Neural progenitor cell (in vitro differentiated cells): ENCODE results near the gene PTPRG. TPM values are rescaled to one million over a fixed set of nuclear protein-coding genes. Genes with fewer than 3 reads are reported as not detected.

Source experiments
- DNase-seq: peaks from one replicate; pipeline ENCODE4 v3.0.0-alpha.2; 2016; ENCODE audit warnings: low spot score
- H2AFZ ChIP-seq: fragments of 200-600 bp; sonication (generic); replicated peaks from 2 replicates; pipeline ENCODE4 v1.6.1; 2016; ENCODE audit warnings: antibody characterized with exemption
- H3F3A ChIP-seq: fragments of 200-600 bp; sonication (generic); 2 replicates; pipeline ENCODE4 v1.6.1; 2016; ENCODE audit warnings: antibody characterized with exemption, low read depth
- H3K27ac ChIP-seq: fragments of 200-600 bp; sonication (generic); 2 replicates; pipeline ENCODE4 v1.5.1; 2016; ENCODE audit warnings: mild to moderate bottlenecking
- H3K27me3 ChIP-seq: fragments of 200-600 bp; sonication (generic); 2 replicates; pipeline ENCODE4 v1.6.1; 2016; ENCODE audit warnings: mild to moderate bottlenecking, moderate library complexity
- H3K36me3 ChIP-seq: fragments of 200-600 bp; sonication (generic); 2 replicates; pipeline ENCODE4 v1.5.1; 2016
- H3K4me1 ChIP-seq: fragments of 200-600 bp; sonication (generic); 2 replicates; pipeline ENCODE4 v1.6.1; 2016; ENCODE audit warnings: mixed run types
- H3K4me2 ChIP-seq: fragments of 200-600 bp; sonication (generic); 2 replicates; pipeline ENCODE4 v1.6.1; 2016
- H3K4me3 ChIP-seq: fragments of 200-600 bp; sonication (generic); 2 replicates; pipeline ENCODE4 v1.5.1; 2016
- H3K79me2 ChIP-seq: fragments of 200-600 bp; sonication (generic); 2 replicates; pipeline ENCODE4 v1.6.1; 2016; ENCODE audit warnings: low read depth
- H3K9ac ChIP-seq: fragments of 200-600 bp; sonication (generic); 2 replicates; pipeline ENCODE4 v1.6.1; 2016
- H3K9me3 ChIP-seq: fragments of 200-600 bp; sonication (generic); 2 replicates; pipeline ENCODE4 v1.5.1; 2016; ENCODE audit warnings: low read depth
- H4K20me1 ChIP-seq: fragments of 200-600 bp; sonication (generic); 2 replicates; pipeline ENCODE4 v1.6.1; 2016; ENCODE audit warnings: low read depth
- H3K27ac Mint-ChIP-seq: 3 replicates; pipeline ENCODE4 v1.8.0; 2021; ENCODE audit warnings: mixed read lengths
- H3K27me3 Mint-ChIP-seq: 2 replicates; pipeline ENCODE4 v1.8.0; 2022; ENCODE audit warnings: low read depth, mild to moderate bottlenecking, inconsistent platforms, moderate library complexity, mixed read lengths; ENCODE audit not compliant: insufficient read depth
- H3K36me3 Mint-ChIP-seq: 3 replicates; pipeline ENCODE4 v1.8.0; 2021; ENCODE audit warnings: mixed read lengths
- H3K4me1 Mint-ChIP-seq: 3 replicates; pipeline ENCODE4 v1.8.0; 2021; ENCODE audit warnings: mixed read lengths
- H3K4me3 Mint-ChIP-seq: 3 replicates; pipeline ENCODE4 v1.8.0; 2021; ENCODE audit warnings: mild to moderate bottlenecking, moderate library complexity, mixed read lengths
- H3K9me3 Mint-ChIP-seq: 3 replicates; pipeline ENCODE4 v1.8.0; 2020; ENCODE audit warnings: mixed read lengths
- EZH2 ChIP-seq: fragments of 200-600 bp; sonication (generic); IDR thresholded peaks from 2 replicates; pipeline ENCODE4 v1.6.1; 2017; ENCODE audit warnings: antibody characterized with exemption, mild to moderate bottlenecking, moderate library complexity
- EZH2phosphoT487 ChIP-seq: fragments of 200-600 bp; sonication (generic); IDR thresholded peaks from 2 replicates; pipeline ENCODE4 v1.6.1; 2017; ENCODE audit warnings: antibody characterized with exemption
- total RNA-seq: library from RNA; depleted of rRNA; stranded (reverse); fragments of >200 nt; gene quantifications from 2 replicates; pipeline ENCODE4 v1.2.3, GENCODE V29; 2015; ENCODE audit warnings: low replicate concordance
- TF ChIP-seq, protein P1 (sequence below): fragments of 200-600 bp; sonication (generic); IDR thresholded peaks from 2 replicates; pipeline ENCODE4 v1.5.1; 2017; ENCODE audit warnings: antibody characterized with exemption, mild to moderate bottlenecking

The PTPRG gene
- total RNA-seq, 1 donor from 2014 or later = 65.3 TPM

DNA sequence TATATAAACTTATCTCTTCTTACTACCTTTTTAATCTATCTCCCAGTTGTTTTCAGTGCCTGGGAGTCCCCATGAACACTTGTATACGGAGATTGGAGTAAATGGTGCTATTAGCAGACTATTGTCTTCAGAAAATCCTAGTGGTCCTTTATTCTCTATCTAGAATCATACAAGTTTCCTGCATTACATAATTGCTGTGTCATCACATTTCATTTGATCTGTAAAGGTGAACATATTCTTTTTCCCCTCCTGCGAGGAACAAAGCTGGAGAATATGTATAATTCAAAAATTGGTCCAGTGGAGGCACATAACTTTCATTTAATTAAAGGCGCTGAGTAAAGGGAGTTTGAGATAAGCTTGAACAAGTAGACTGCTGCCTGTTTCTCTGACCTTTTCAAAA, 487.2 kb downstream of the PTPRG start:
- Mint-ChIP-seq H3K4me3 (no peak overlapping the region), H3K4me1 (peaks cover 1% of the 10 kb centered on the region), H3K36me3 (no peaks in the 10 kb centered on the region)

DNA sequence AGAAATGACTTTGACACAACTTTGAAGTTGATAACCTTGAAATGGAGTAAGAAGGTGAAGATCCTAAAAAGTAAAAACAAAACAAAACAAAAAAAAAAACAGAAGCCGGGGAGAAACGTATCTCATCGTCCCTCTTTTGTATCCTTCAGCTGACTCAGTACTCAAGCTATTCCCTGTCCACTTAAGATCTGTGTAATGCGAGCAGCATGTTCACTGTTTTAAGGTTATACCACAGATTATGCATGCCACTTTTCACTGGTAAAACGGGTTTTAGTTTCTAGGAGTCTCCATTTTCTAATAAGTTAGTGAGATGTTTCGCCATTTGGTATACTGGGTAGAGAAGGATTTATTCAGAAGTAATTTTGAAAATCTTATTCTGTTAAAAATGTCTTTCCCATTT, 487.7 kb downstream of the PTPRG start:
- Histone ChIP-seq H4K20me1 (peaks cover 14% of the 10 kb centered on the region), H3F3A (no peaks in the 10 kb centered on the region), H3K4me2 (no peak overlapping the region), H3K36me3 (no peaks in the 10 kb centered on the region), H2AFZ (no peak overlapping the region), H3K4me3 (no peak overlapping the region), H3K4me1 (no peaks in the 10 kb centered on the region), H3K9me3 (no peaks in the 10 kb centered on the region), H3K27me3 (no peaks in the 10 kb centered on the region), H3K27ac (no peak overlapping the region), H3K79me2 (peaks cover 12% of the 10 kb centered on the region), H3K9ac (no peak overlapping the region)
- TF ChIP-seq EZH2 (no peak), EZH2phosphoT487 (no peak)
- TF ChIP-seq, protein P1, sequence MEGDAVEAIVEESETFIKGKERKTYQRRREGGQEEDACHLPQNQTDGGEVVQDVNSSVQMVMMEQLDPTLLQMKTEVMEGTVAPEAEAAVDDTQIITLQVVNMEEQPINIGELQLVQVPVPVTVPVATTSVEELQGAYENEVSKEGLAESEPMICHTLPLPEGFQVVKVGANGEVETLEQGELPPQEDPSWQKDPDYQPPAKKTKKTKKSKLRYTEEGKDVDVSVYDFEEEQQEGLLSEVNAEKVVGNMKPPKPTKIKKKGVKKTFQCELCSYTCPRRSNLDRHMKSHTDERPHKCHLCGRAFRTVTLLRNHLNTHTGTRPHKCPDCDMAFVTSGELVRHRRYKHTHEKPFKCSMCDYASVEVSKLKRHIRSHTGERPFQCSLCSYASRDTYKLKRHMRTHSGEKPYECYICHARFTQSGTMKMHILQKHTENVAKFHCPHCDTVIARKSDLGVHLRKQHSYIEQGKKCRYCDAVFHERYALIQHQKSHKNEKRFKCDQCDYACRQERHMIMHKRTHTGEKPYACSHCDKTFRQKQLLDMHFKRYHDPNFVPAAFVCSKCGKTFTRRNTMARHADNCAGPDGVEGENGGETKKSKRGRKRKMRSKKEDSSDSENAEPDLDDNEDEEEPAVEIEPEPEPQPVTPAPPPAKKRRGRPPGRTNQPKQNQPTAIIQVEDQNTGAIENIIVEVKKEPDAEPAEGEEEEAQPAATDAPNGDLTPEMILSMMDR = no peak
- no peak for DNase-seq
- Mint-ChIP-seq H3K9me3 (no peaks in the 10 kb centered on the region), H3K4me1 (no peaks in the 10 kb centered on the region), H3K4me3 (no peak overlapping the region), H3K27ac (no peak overlapping the region), H3K36me3 (no peaks in the 10 kb centered on the region), H3K27me3 (no peaks in the 10 kb centered on the region)

More for the DNA sequence above, 487.2 kb downstream of the PTPRG start:
- H4K20me1 ChIP-seq = peaks cover 14% of the 10 kb centered on the region
- H3K4me2 ChIP-seq = no peak overlapping the region
- Mint-ChIP-seq H3K27ac (no peak overlapping the region), H3K27me3 (no peaks in the 10 kb centered on the region), H3K9me3 (no peaks in the 10 kb centered on the region)
- H3K4me1 ChIP-seq = no peaks in the 10 kb centered on the region
- no peak overlapping the region for H3K9ac ChIP-seq
- TF ChIP-seq, protein P1 = no peak
- TF ChIP-seq EZH2 (no peak), EZH2phosphoT487 (no peak)
- H3K79me2 ChIP-seq = peaks cover 12% of the 10 kb centered on the region
- H3K27me3 ChIP-seq = no peaks in the 10 kb centered on the region
- no peaks in the 10 kb centered on the region for H3K9me3 ChIP-seq
- no peak for DNase-seq
- H3K4me3 ChIP-seq = no peak overlapping the region
- H3K27ac ChIP-seq = no peak overlapping the region
- H3F3A ChIP-seq = no peaks in the 10 kb centered on the region
- no peak overlapping the region for H2AFZ ChIP-seq
- no peaks in the 10 kb centered on the region for H3K36me3 ChIP-seq

DNA sequence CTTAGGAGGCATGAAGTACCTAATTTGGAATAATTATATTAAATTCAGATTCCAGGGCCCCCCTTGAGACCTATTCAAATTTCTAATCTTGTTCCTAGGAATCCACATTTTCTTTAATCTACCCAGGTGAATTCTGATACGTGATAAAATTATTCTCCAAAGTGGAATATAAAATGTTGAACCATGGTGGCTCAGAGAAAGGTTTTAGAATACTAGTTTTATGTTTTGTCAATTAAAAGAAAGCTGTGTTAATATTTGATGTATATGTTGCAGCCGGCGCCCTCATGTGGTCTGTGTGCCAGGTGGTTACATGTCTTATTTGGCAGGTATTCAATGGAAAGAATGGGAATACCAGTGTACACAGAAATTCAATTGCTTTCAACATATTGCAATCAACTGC, 490.1 kb downstream of the PTPRG start:
- Mint-ChIP-seq H3K27ac (no peak overlapping the region), H3K27me3 (no peaks in the 10 kb centered on the region), H3K9me3 (no peaks in the 10 kb centered on the region), H3K4me3 (no peak overlapping the region), H3K4me1 (no peaks in the 10 kb centered on the region), H3K36me3 (no peaks in the 10 kb centered on the region)
- Histone ChIP-seq H3F3A (no peaks in the 10 kb centered on the region), H3K4me1 (no peaks in the 10 kb centered on the region), H3K4me2 (no peak overlapping the region), H3K9me3 (no peaks in the 10 kb centered on the region), H3K36me3 (no peaks in the 10 kb centered on the region), H2AFZ (no peak overlapping the region), H3K27ac (no peak overlapping the region), H3K27me3 (no peaks in the 10 kb centered on the region), H4K20me1 (peaks cover 14% of the 10 kb centered on the region), H3K9ac (no peak overlapping the region), H3K4me3 (no peak overlapping the region), H3K79me2 (peaks cover 21% of the 10 kb centered on the region)
- DNase-seq = peak; percentile 37
- TF ChIP-seq EZH2 = no peak
- TF ChIP-seq, protein P1 = peak; percentile 61
- TF ChIP-seq EZH2phosphoT487 = no peak
